Immature natural killer cell (primary cell): Measurements from ENCODE around the gene TBC1D2. TPM values are rescaled to one million over a fixed set of nuclear protein-coding genes. Genes with fewer than 3 reads are reported as not detected.

Experiments
- DNase-seq, 3 donors: peaks; one replicate each; pipeline ENCODE4 v3.0.0; 2022; ENCODE audit warnings: mixed read lengths in 1 of 3
- H3K27ac Mint-ChIP-seq, 6 donors: one replicate each; pipeline ENCODE4 v1.8.0; 2020; ENCODE audit warnings: mixed read lengths in 6 of 6, mild to moderate bottlenecking in 5 of 6, inconsistent platforms in 4 of 6, moderate library complexity in 3 of 6
- H3K27me3 Mint-ChIP-seq, 3 donors: one replicate each; pipeline ENCODE4 v1.8.0; 2020 to 2021; ENCODE audit warnings: low read depth in 3 of 3, mild to moderate bottlenecking in 3 of 3, mixed read lengths in 3 of 3, moderate library complexity in 3 of 3, inconsistent platforms in 1 of 3
- H3K36me3 Mint-ChIP-seq, 3 donors: one replicate each; pipeline ENCODE4 v1.8.0; 2020; ENCODE audit warnings: mixed read lengths in 3 of 3, inconsistent platforms in 2 of 3, mild to moderate bottlenecking in 2 of 3
- H3K4me1 Mint-ChIP-seq, 2 donors: one replicate each; pipeline ENCODE4 v1.8.0; 2020; ENCODE audit warnings: inconsistent platforms in 2 of 2, mild to moderate bottlenecking in 2 of 2, mixed read lengths in 2 of 2, moderate library complexity in 1 of 2
- H3K4me3 Mint-ChIP-seq, 5 donors: one replicate each; pipeline ENCODE4 v1.8.0; 2020; ENCODE audit warnings: mild to moderate bottlenecking in 5 of 5, mixed read lengths in 5 of 5, inconsistent platforms in 3 of 5, moderate library complexity in 3 of 5
- H3K9me3 Mint-ChIP-seq, 6 donors: one replicate each; pipeline ENCODE4 v1.8.0; 2020; ENCODE audit warnings: mild to moderate bottlenecking in 6 of 6, mixed read lengths in 6 of 6, inconsistent platforms in 4 of 6, moderate library complexity in 3 of 6
- polyA plus RNA-seq, 3 donors: library from polyadenylated mRNA; unstranded; fragments of 300-500 nt; fragmentation: Illumina TruSeq; gene quantifications; one replicate each; pipeline ENCODE4 v1.2.3, GENCODE V29; 2021

Gene TBC1D2
- polyA plus RNA-seq, 3 donors from 2014 or later, result 1.4 to 5.6 (median 1.8) TPM

DNA sequence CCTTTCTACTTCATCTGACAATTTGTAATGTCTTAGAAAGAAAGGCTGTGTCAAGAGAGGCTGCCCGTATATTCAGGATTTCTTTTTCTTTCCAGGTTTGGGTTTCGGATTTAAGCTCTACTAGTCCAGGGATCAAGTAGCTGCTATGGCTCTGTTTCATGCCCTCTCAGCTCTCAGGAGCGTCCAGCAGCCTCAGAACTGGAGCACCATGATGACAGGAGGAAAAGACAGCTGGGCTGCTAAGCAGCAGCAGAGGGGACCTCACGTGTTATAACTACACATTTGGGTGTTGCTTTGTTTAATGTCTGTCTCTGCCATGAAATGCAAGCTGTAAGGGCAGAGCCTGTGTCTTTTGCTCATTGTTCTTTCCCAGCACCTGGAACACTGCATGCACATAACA, 28.5 kb downstream of the TBC1D2 start:
- Mint-ChIP-seq H3K27me3 (no peaks in the 10 kb centered on the region), H3K36me3 (peaks cover 17 to 41% (median 18%) of the 10 kb centered on the region in 3 donors), H3K27ac (no peak overlapping the region), H3K9me3 (no peaks in the 10 kb centered on the region), H3K4me1 (no peaks in the 10 kb centered on the region), H3K4me3 (no peak overlapping the region)
- DNase-seq, result no peak

DNA sequence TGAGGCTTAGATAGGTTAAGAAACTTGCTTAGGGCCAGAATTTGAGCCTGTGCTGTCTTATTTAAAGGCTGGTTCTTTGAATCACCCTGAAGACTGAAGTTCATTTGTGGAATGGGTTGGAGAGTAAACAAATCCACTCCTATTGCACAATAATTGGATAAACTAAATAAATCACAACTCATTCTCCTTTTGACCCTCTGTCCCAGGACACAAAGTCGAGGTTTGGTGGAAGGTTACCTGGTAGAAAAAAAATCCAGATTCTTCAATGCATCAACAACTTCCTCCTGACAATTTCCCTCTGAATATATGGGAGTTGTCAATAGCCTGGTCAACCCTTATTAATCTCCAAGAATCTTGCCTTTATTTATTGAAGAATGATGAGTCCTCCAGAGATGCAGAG, 28.9 kb downstream of the TBC1D2 start:
- Mint-ChIP-seq H3K27me3 (no peaks in the 10 kb centered on the region), H3K4me3 (no peak overlapping the region), H3K4me1 (no peaks in the 10 kb centered on the region), H3K27ac (no peak overlapping the region), H3K36me3 (peaks cover 18 to 42% (median 21%) of the 10 kb centered on the region in 3 donors), H3K9me3 (no peaks in the 10 kb centered on the region)
- no peak for DNase-seq

DNA sequence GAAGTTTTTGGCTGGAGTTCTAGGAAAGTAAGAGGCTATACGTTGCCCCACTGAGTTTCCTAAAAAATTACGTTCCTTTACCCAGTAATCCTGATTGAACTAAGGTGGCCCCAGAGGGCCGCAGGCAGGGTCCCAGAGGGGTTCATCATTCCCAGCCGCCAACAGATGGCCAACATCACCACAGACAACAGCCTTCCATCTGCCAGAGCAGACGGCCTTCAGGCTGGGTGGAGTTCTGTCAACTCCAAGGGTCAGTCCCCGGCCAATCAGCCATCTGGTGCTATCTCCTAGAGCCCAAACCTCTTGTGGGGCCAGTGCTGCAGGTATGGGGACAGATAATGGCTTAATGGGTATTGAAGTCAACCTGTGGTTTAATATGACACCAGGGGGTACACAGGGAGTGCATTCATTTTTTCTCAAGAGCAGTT, 30.4 kb downstream of the TBC1D2 start:
- Mint-ChIP-seq H3K36me3 (peaks cover 18 to 36% (median 22%) of the 10 kb centered on the region in 3 donors), H3K4me1 (no peaks in the 10 kb centered on the region), H3K9me3 (no peaks in the 10 kb centered on the region), H3K27ac (no peak overlapping the region), H3K27me3 (no peaks in the 10 kb centered on the region), H3K4me3 (no peak overlapping the region)
- no peak for DNase-seq

GRCh38 chr9:98222885-98223691, 32.4 kb downstream of the TBC1D2 start:
- Mint-ChIP-seq H3K27ac (peak overlapping the region in 1 of 6 donors; percentile 42), H3K4me1 (no peaks in the 10 kb centered on the region)

GRCh38 chr9:98220911-98221310, 34.5 kb downstream of the TBC1D2 start:
- H3K27me3 Mint-ChIP-seq, result peaks cover 0 to 2% (median 0%) of the 10 kb centered on the region in 3 donors
- no peak overlapping the region for H3K27ac Mint-ChIP-seq
- H3K9me3 Mint-ChIP-seq, result no peaks in the 10 kb centered on the region
- H3K4me3 Mint-ChIP-seq, result no peak overlapping the region
- peaks cover 12 to 31% (median 30%) of the 10 kb centered on the region in 3 donors for H3K36me3 Mint-ChIP-seq
- no peaks in the 10 kb centered on the region for H3K4me1 Mint-ChIP-seq
- DNase-seq, result no peak

More at GRCh38 chr9:98222885-98223691, 32.4 kb downstream of the TBC1D2 start:
- Mint-ChIP-seq H3K4me3 (no peak overlapping the region), H3K27me3 (peaks cover 0 to under 1% (median 0%) of the 10 kb centered on the region in 3 donors), H3K36me3 (peaks cover 18 to 35% (median 33%) of the 10 kb centered on the region in 3 donors), H3K9me3 (no peaks in the 10 kb centered on the region)
- DNase-seq, result no peak

- H3K27me3 Mint-ChIP-seq, result peaks cover 0 to 2% (median 0%) of the 10 kb centered on the region in 3 donors
- DNase-seq, result no peak
- peaks cover 12 to 31% (median 30%) of the 10 kb centered on the region in 3 donors for H3K36me3 Mint-ChIP-seq
- no peak overlapping the region for H3K27ac Mint-ChIP-seq
- no peaks in the 10 kb centered on the region for H3K4me1 Mint-ChIP-seq
- no peaks in the 10 kb centered on the region for H3K9me3 Mint-ChIP-seq
- no peak overlapping the region for H3K4me3 Mint-ChIP-seq
Observed at GRCh38 chr9:98219794-98220370, 35.6 kb downstream of the TBC1D2 start.

GRCh38 chr9:98219364-98219716, 36.1 kb downstream of the TBC1D2 start:
- H3K4me3 Mint-ChIP-seq, result no peak overlapping the region
- no peak for DNase-seq
- no peak overlapping the region for H3K27ac Mint-ChIP-seq
- peaks cover 12 to 31% (median 30%) of the 10 kb centered on the region in 3 donors for H3K36me3 Mint-ChIP-seq
- peaks cover 0 to 2% (median 0%) of the 10 kb centered on the region in 3 donors for H3K27me3 Mint-ChIP-seq
- no peaks in the 10 kb centered on the region for H3K4me1 Mint-ChIP-seq
- no peaks in the 10 kb centered on the region for H3K9me3 Mint-ChIP-seq

DNA sequence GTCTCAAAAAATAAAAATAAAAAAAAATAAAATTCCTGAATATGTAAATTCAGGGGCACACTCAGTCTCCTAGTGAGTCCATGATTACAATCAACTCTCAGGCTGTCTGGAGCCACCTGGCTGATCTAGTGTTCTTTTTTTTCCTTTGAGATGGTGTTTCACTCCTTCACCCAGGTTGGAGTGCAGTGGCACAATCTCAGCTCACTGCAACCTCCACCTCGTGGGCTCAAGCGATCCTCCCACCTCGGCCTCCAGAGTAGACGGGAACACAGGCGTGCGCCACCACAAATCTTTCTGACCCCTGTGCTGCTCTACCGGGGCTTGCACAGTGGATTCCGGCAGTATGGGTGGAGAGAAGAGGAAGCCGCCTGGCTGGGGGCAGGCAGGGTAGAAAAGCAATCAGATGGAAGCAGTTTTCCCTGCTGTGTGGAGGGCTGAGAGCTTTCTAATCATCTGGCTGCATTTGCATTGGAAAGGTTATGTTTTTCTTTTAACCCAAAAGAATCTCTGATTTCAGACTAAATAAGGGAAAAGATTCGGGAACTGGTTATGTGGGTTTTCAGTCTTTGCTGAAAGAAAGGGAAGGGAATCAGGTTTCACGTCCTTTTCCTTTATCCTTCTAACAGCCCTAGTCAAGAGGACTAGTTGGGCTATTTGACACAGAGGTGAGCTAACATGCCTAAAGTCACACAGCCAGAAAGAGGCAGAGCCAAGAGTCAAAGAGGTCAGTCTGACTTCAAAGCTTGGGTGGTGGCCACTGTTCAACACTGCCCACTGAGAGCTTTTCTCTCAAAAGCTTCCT, 36.7 kb downstream of the TBC1D2 start:
- no peak overlapping the region for H3K4me3 Mint-ChIP-seq
- peaks cover 12 to 31% (median 30%) of the 10 kb centered on the region in 3 donors for H3K36me3 Mint-ChIP-seq
- H3K9me3 Mint-ChIP-seq, result no peaks in the 10 kb centered on the region
- peaks cover 0 to 2% (median 0%) of the 10 kb centered on the region in 3 donors for H3K27me3 Mint-ChIP-seq
- H3K4me1 Mint-ChIP-seq, result no peaks in the 10 kb centered on the region
- no peak overlapping the region for H3K27ac Mint-ChIP-seq
- no peak for DNase-seq

DNA sequence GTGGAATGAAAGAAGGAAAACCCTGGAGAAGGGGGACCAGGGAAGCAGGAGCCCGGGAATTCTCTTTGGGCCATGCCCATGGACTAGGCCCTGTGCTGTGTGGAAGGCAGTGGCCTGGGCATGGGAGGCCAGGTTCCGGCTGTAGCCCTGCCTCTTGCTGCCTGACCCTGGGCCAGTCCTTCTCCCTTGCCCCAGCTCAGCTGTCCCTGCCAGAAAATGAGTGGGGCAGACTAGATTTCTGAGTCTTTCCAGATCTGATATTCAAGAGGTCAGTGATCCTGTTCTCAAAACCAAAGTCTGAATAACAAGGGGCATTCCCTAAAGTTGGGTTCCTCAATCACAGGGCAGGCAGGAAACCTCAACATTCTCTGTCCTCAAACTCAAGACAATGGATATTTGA, 38.2 kb downstream of the TBC1D2 start:
- Mint-ChIP-seq H3K27me3 (peaks cover 0 to 2% (median 0%) of the 10 kb centered on the region in 3 donors), H3K4me3 (no peak overlapping the region), H3K27ac (no peak overlapping the region), H3K9me3 (no peaks in the 10 kb centered on the region), H3K4me1 (no peaks in the 10 kb centered on the region), H3K36me3 (peaks cover 14 to 30% (median 29%) of the 10 kb centered on the region in 3 donors)
- no peak for DNase-seq

- Mint-ChIP-seq H3K9me3 (no peaks in the 10 kb centered on the region), H3K36me3 (peaks cover 14 to 25% (median 20%) of the 10 kb centered on the region in 3 donors), H3K4me3 (no peak overlapping the region), H3K27me3 (peaks cover 0 to 2% (median 0%) of the 10 kb centered on the region in 3 donors), H3K27ac (no peak overlapping the region), H3K4me1 (no peaks in the 10 kb centered on the region)
- no peak for DNase-seq
Observed at GRCh38 chr9:98216391-98216790, 39.1 kb downstream of the TBC1D2 start.

- H3K36me3 Mint-ChIP-seq, result peaks cover 14 to 22% (median 18%) of the 10 kb centered on the region in 3 donors
- no peak overlapping the region for H3K4me3 Mint-ChIP-seq
- no peaks in the 10 kb centered on the region for H3K9me3 Mint-ChIP-seq
- no peaks in the 10 kb centered on the region for H3K4me1 Mint-ChIP-seq
- DNase-seq, result no peak
- H3K27ac Mint-ChIP-seq, result no peak overlapping the region
- peaks cover 0 to 2% (median 0%) of the 10 kb centered on the region in 3 donors for H3K27me3 Mint-ChIP-seq
Observed at GRCh38 chr9:98215821-98216220, 39.6 kb downstream of the TBC1D2 start.

DNA sequence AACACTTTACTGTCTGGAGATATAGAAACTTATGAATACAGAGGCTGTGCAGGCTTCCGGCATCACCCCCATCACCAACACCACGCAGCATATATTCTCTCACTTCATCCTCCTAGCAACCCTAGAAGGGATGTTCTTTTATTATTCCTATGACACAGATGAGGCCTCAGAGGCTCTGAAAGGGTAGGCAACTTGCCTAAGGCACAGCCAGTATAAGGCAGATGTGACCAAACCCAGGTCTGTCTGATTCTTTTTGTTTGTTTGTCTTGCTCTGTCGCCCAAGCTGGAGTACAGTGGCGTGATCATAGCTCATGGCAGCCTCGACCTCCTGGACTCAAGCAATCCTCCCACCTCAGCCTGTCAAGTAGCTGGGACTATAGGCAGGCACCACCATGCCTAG, 40.2 kb downstream of the TBC1D2 start:
- peak overlapping the region in 1 of 6 donors; percentile 23 for H3K27ac Mint-ChIP-seq
- H3K4me1 Mint-ChIP-seq, result no peaks in the 10 kb centered on the region
- DNase-seq, result no peak
- no peak overlapping the region for H3K4me3 Mint-ChIP-seq
- H3K9me3 Mint-ChIP-seq, result no peaks in the 10 kb centered on the region
- H3K36me3 Mint-ChIP-seq, result peaks cover 14 to 22% (median 18%) of the 10 kb centered on the region in 3 donors
- H3K27me3 Mint-ChIP-seq, result peaks cover 0 to 2% (median 0%) of the 10 kb centered on the region in 3 donors

DNA sequence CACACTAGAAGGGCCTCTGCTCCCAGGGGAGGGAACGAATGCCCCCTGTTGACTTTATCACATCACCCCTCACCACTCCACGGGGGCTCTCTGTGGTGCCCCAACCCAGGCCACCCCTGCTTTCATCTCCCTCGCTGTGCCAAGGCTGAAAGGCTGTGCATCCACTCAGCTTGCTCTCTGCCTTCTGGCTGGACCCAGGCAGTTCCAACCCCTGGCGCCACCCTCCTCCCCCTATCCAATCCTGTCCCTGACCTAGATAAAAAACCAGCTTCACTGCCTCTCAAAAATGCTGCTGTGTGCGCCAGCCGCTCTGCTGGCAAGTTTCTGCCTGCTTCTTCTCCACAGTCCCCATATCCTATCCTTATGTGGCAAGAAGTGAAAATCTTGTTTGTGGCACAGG, 40.6 kb downstream of the TBC1D2 start:
- Mint-ChIP-seq H3K27me3 (peaks cover 0 to 2% (median 0%) of the 10 kb centered on the region in 3 donors), H3K27ac (no peak overlapping the region), H3K4me1 (no peaks in the 10 kb centered on the region), H3K9me3 (no peaks in the 10 kb centered on the region), H3K36me3 (peaks cover 14 to 22% (median 17%) of the 10 kb centered on the region in 3 donors), H3K4me3 (no peak overlapping the region)
- DNase-seq, result no peak

DNA sequence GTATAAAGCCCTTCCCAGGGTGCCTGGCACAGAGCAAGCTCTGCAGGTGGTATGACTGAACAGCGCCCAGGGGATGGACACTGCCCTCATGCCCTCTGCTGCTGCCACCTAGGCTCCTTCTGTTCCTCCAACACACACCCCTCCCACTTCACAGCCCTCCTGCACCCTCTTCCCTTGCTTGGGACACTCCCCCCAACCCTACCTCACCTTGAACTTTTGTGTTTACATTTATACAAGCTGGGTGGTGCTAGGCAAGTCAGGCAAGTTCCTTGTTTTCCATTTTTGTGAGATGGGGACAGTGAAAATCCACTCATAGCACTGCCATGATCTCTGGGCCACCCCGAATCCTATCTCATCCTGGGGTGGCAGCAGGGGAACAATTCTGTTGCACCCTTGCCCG, 44.2 kb downstream of the TBC1D2 start:
- peaks cover 4 to 13% (median 7%) of the 10 kb centered on the region in 3 donors for H3K36me3 Mint-ChIP-seq
- H3K27ac Mint-ChIP-seq, result no peak overlapping the region
- H3K27me3 Mint-ChIP-seq, result no peaks in the 10 kb centered on the region
- H3K4me3 Mint-ChIP-seq, result no peak overlapping the region
- no peak for DNase-seq
- no peaks in the 10 kb centered on the region for H3K9me3 Mint-ChIP-seq
- H3K4me1 Mint-ChIP-seq, result no peaks in the 10 kb centered on the region
